ELR (cell line): Measurements from ENCODE around the gene GTF2A1.

Experiments used
- DNase-seq: peaks from one replicate; pipeline ENCODE4 v3.0.0-alpha.2; 2015; ENCODE audit warnings: low read depth

Gene GTF2A1

GRCh38 chr14:81177225-81177624, 43.5 kb downstream of the GTF2A1 start:
- DNase-seq = no peak

DNA sequence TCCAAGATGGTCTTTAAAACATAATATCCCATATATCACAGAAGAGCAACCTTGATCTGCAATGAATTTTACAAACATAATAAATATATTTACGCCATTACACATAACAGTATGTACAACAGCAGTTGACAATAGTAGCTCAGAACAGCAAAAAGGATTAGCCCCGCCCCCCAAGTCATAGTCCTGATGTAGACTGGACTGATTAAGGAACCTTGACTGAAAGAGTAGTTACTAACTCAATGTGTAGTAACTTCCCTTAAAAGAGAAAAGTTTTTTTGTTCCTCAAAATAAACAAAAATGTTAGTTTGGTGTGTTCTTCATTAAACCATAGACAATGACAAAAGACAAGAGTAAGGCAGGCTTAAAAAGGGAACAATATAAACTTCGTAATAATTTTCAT, 44.5 kb downstream of the GTF2A1 start:
- no peak for DNase-seq

DNA sequence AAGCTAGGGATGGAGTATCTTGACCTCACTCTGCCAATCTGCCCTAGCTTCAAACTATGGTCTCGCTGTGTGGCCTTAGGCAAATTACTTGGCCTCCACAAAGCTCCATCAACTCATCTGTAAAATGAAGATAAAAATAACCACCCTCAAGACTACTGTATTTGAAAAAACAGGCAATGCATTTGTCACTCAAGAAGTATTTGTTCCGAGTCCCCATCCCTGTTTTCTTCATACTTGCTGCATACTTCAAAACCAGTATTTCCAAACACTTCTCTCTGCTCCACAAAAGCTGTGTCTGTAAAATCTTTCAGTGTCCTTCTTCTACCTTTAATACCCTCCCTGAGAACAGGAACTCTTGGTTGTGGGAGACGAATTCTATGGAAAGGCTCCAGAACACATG, 47.9 kb downstream of the GTF2A1 start:
- no peak for DNase-seq

DNA sequence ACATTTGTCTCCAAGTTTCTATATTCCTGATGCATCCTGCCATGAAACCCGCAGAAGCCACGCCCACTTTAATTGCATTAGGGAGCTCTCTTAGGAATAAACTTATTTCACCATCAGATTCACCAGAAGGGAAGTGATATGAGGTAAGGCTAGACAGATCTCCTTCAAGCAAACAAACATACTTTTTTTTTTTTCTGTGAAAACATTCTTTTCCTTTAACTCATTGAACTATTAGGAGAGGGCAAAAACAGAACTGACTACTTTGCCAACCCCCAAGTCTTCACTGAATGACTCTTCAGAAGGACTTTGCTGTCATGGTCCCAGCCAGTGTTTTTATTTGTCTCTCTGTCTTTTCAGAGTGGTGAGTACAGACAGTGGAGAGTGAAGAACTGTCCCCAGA, 48.4 kb downstream of the GTF2A1 start:
- peak; percentile 13 for DNase-seq

- DNase-seq = no peak
Measured at GRCh38 chr14:81170829-81171195, 49.9 kb downstream of the GTF2A1 start.

- peak; percentile 88 for DNase-seq
Measured at GRCh38 chr14:81170104-81170828, 50.5 kb downstream of the GTF2A1 start.

DNA sequence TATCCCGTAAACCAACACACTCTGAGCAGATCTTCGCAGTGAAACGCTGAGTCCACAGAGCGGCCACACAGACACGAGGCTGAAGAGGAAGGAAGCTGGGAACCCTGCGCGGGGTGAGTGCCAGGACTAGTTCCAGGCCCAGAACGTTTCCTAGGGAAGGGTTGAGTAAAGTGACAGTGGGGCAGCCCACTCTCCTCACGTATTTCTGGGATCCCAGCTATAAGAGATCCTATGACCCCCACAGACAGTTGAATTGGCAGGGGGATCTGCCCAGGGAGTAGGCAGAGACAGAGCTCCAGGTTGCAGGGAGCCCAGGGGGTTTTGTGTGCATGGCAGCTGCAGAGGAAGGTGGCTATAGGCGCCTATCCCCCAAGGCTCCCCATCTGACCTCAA, 51.1 kb downstream of the GTF2A1 start:
- DNase-seq = peak; percentile 34

GRCh38 chr14:81169267-81169666, 51.5 kb downstream of the GTF2A1 start:
- no peak for DNase-seq

DNA sequence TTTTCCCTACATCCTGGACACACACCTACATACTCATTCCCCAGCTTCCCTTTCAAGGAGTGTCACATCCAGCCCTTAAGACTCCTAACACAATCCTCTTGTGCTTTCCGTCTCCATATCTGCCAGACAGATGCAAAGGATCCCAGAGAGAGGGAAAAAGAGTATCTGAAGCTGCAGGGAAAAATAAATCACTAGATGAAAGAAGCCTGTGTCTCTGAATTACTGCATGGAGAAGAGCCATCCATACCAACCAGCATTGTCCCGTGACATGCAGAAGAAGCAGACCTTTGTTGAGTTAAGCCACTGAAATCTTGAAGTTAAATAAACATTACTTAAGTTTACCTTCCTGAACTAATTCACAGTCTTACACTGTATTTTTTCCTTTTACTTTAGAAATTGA, 54.6 kb downstream of the GTF2A1 start:
- DNase-seq = no peak

- DNase-seq = no peak
Measured at GRCh38 chr14:81165188-81165587, 55.6 kb downstream of the GTF2A1 start.

DNA sequence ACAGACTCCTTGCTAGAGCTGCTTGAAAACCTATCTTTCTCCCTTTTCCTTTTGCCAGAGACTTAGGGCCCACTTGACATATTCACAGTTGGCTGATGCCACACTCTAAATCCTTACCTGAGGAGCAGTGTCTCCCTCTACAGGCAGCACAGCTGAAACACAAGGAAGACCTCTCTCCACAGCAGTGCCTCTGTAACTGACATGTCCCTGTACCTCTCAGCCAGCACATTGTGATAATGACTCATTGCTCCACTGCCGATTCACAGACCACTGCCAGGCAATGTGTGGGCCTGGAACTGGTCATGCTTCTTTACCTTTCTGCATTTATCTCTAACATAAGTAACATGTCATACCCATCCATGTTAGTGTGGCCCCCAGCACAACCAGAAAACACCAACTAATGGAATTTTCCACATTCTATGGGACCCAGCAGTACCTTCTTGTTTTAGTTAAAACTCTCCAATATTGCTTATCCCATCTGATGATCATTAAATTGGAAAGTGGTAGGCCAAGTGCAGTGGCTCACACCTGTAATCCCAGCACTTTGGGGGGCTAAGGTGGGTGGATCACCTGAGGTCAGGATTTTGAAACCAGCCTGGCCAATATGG, 56.5 kb downstream of the GTF2A1 start:
- DNase-seq = peak; percentile 84

GRCh38 chr14:81162941-81163340, 57.8 kb downstream of the GTF2A1 start:
- peak; percentile 49 for DNase-seq

- DNase-seq = no peak
Measured at GRCh38 chr14:81161749-81162148, 59.0 kb downstream of the GTF2A1 start.

DNA sequence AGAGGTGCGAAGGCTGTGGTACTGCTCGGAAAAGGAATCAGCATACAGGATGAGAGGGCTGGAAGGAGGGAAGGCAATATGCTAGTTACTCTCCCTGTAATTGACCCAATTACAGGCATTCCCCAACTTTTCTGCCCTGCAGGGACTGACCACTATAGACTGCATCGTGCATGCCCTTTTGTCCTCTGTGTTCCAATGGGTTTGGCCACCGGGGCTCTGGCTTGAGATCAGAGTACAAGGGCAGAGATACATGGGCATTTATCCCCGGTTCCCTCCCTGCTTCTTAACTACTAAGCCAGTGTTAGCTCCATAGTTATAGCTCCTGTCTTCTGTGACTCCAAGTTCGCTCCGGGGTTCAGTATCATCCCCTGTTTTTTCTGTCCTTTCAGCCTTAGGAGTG, 59.7 kb downstream of the GTF2A1 start:
- DNase-seq = no peak

DNA sequence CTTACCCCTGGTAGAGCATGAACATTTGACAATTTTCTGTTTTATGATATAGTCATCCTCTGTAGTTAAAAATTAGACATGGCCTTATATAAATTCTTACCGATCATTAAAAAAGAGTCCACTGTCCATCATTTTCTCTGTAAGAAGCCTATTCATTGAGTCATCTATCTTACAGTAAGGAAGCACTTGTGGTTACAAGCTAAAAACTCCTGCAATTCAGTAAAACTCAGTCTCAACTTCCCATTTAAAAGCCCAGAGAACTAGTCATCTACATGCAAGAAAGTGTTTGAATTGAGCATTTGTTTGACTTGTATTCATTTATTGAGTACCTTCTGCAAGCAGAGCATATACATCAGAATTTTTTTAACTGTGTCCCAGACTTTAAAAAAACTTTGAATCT, 63.3 kb downstream of the GTF2A1 start:
- DNase-seq = no peak

- no peak for DNase-seq
Measured at GRCh38 chr14:81153187-81153586, 67.6 kb downstream of the GTF2A1 start.

GRCh38 chr14:81148635-81149034, 72.1 kb downstream of the GTF2A1 start:
- no peak for DNase-seq

- no peak for DNase-seq
Measured at GRCh38 chr14:81147140-81147897, 73.4 kb downstream of the GTF2A1 start.

DNA sequence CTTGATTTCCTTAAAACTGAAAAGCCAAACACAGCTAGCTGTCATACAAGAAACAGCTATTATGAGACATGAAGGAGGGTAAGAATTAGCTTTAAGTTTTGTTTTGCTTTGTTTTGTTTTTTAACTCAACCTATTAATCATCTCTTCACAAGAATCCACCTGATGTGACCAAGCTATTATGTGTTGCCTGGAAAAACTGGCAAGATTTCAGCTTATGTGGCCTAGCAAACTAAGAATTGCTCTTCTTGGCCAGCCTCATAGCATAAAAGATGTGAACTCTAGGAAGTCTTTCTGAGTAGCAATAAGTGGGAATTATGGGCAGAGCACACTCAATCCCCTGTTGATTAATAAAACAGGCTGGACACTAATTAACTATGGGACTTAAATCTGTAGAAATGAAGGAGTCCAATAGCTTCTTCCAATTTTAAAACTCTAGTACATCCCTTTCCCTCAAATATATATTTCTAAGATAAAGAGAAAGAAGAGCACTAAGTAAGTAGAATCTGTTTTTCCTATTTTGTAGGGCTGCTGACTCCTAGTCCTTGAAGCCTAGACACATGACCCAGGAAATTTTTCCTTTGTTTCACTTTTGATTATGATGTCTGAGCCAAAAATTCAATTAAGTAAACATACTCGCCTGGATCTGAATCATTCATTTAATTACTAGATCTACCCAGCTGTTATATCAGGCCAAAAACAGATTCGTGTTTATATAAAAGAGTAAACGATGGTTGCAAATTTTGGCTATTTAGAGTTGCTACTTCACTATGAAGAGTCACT, 75.7 kb downstream of the GTF2A1 start:
- no peak for DNase-seq

DNA sequence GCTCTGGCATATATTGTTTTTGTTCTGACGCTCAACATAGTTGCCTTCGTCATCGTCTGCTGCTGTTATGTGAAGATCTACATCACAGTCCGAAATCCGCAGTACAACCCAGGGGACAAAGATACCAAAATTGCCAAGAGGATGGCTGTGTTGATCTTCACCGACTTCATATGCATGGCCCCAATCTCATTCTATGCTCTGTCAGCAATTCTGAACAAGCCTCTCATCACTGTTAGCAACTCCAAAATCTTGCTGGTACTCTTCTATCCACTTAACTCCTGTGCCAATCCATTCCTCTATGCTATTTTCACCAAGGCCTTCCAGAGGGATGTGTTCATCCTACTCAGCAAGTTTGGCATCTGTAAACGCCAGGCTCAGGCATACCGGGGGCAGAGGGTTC, 77.0 kb downstream of the GTF2A1 start:
- DNase-seq = no peak

DNA sequence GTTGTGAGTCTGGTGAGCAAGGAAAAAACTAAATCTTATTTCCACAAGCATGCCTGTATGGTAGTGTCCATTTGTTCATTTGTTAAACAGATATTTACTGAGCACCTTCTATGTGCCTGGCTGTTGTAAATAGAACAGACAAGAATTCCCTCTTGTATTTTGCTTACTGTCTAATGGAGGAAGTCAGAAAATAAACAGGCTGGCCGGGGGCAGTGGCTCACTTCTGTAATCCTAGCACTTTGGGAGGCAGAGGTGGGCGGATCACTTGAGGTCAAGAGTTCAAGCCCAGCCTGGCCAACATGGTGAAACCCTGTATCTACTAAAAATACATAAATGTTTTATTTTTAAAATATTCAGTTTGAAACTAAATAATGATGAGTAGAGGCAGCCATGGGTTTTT, 79.3 kb downstream of the GTF2A1 start:
- no peak for DNase-seq

DNA sequence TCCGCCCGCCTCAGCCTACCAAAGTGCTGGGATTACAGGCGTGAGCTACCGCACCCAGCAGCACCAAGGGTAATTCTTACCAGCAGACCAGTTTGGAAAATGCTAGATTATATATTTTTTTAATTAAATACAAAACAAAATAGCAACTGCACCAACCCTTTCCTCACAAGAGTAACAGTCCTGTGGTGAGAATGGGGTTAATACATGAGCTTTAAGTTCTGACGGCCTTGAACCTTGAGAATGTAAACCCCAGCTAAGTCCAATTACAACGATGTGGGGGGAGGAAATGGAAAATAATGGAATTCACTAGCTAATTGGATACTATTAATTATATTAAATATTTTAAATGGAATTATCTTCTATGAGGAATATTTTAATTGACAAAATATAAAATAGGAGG, 82.3 kb downstream of the GTF2A1 start:
- no peak for DNase-seq

DNA sequence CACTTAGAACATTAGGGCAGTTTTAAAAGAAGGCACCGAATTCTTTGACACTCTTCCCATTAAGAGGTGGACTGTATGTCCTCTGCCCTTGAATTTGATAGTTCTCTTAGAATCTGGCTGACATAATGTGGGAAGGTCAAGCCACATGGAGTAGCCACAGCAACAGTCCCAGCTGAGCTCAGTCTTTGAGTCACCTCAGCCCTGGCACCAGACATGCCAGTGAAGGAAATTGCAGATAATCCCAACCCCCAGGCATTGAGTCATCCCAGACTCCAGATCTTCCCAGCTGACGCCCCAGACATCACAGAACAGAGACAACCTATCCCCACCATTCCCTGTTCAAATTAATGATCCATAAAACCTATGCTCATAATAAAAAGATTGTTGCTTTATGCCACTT, 83.4 kb downstream of the GTF2A1 start:
- DNase-seq = peak; percentile 74
